NCI-H460 (cell line): Measurements from ENCODE around the gene LMO2. TPM values are rescaled to one million over a fixed set of nuclear protein-coding genes. Genes with fewer than 3 reads are reported as not detected.
"Not testable (repeated sequence)": the region's sequence is repeated elsewhere in the genome, so short reads cannot be mapped to it uniquely, and the experiment has no call there.

Experiments used
- DNase-seq: peaks from one replicate; pipeline ENCODE4 v3.0.0-alpha.2; 2016; ENCODE audit warnings: low read depth; ENCODE audit errors: extremely low read depth
- polyA plus RNA-seq: library from polyadenylated mRNA; depleted of rRNA; stranded (reverse); fragments of >200 nt; gene quantifications from 2 replicates; pipeline ENCODE4 v1.2.3, GENCODE V29; 2014; cell fraction: nucleus; rRNA removed
- total RNA-seq: library from RNA; depleted of rRNA; stranded (reverse); fragments of >200 nt; shearing (Covaris generic); gene quantifications from 2 replicates; pipeline ENCODE4 v1.2.3, GENCODE V29; 2014; rRNA removed

Gene LMO2
- 0.20 TPM in 1 of 2 replicates, not detected in the other for total RNA-seq
- polyA plus RNA-seq: not detected in 2 replicates

GRCh38 chr11:33891714-33892327 is at the start of gene LMO2:
LMO2 (minus strand) TSS chr11:33892076; CDS start chr11:33869716, 22,360 bp downstream.
- no peak for DNase-seq

- DNase-seq: no peak
Observed at GRCh38 chr11:33940538-33940815, 48.6 kb upstream of the LMO2 start.

- DNase-seq: no peak
Observed at GRCh38 chr11:33936725-33937604, 45.1 kb upstream of the LMO2 start.

- DNase-seq: no peak
Observed at GRCh38 chr11:33935461-33936456, 43.9 kb upstream of the LMO2 start.

- no peak for DNase-seq
Observed at GRCh38 chr11:33935005-33935404, 43.1 kb upstream of the LMO2 start.

GRCh38 chr11:33934450-33934849 is 42.6 kb upstream of the LMO2 start:
- DNase-seq: no peak

GRCh38 chr11:33933602-33934001 is 41.7 kb upstream of the LMO2 start:
- no peak for DNase-seq

- no peak for DNase-seq
Observed at GRCh38 chr11:33932721-33933120, 40.8 kb upstream of the LMO2 start.

- DNase-seq: not testable (repeated sequence)
Observed at GRCh38 chr11:33931739-33932366, 40.0 kb upstream of the LMO2 start.

GRCh38 chr11:33931067-33931466 is 39.2 kb upstream of the LMO2 start:
- no peak for DNase-seq

- no peak for DNase-seq
Observed at GRCh38 chr11:33930317-33931021, 38.6 kb upstream of the LMO2 start.

- DNase-seq: no peak
Observed at GRCh38 chr11:33928564-33928963, 36.7 kb upstream of the LMO2 start.

GRCh38 chr11:33926671-33927552 is 35.0 kb upstream of the LMO2 start:
- DNase-seq: no peak

- no peak for DNase-seq
Observed at GRCh38 chr11:33924341-33924740, 32.5 kb upstream of the LMO2 start.

GRCh38 chr11:33923626-33924025 is 31.8 kb upstream of the LMO2 start:
- no peak for DNase-seq

- DNase-seq: no peak
Observed at GRCh38 chr11:33920838-33921613, 29.1 kb upstream of the LMO2 start.

- DNase-seq: no peak
Observed at GRCh38 chr11:33919645-33920044, 27.8 kb upstream of the LMO2 start.

- DNase-seq: not testable (repeated sequence)
Observed at GRCh38 chr11:33917402-33917801, 25.5 kb upstream of the LMO2 start.
